HG02588 (cell line): ENCODE measurements around the gene SOBP.
"Not testable (repeated sequence)": the region's sequence is repeated elsewhere in the genome, so short reads cannot be mapped to it uniquely, and the experiment has no call there.

ENCODE experiments used
- ATAC-seq: cut with Tn5 transposase; IDR thresholded peaks from one replicate; pipeline ENCODE4 v1.9.1; 2021; ENCODE audit warnings: mild to moderate bottlenecking, moderate library complexity; ENCODE audit not compliant: unreplicated experiment

The SOBP gene

DNA sequence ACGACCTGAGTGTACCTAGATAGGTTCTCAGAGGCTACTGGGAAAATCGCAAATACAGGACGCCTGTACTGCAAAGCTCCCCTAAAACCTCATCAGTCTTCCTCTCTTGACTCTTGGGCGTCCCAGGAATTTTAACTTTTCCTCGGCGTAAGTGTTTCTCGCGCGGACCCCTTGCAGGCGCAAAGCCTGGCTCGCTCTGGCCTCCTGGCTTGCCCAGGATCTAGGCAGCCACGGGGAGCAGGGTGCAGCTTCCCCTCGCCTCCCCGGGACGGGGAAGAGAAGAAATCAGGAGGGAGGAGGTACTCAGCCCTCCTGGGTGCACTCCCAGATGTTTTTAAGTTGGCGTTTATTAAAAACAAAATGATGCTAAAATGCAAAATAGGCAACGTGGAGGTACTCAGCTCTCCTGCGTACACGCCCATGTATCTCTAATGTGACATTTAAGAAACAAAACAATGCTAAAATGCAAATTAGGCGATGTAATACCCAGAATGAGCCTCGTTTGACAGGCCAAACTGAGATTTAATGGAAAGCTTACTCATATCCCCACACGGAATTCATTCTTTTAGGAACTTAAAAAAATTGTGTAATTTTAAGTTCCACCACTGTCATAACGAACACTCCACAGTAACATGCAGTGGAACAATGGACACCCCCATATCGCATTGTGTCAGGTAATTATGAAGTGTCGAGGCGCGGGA, 1.6 kb upstream of the SOBP start:
- no peak for ATAC-seq

DNA sequence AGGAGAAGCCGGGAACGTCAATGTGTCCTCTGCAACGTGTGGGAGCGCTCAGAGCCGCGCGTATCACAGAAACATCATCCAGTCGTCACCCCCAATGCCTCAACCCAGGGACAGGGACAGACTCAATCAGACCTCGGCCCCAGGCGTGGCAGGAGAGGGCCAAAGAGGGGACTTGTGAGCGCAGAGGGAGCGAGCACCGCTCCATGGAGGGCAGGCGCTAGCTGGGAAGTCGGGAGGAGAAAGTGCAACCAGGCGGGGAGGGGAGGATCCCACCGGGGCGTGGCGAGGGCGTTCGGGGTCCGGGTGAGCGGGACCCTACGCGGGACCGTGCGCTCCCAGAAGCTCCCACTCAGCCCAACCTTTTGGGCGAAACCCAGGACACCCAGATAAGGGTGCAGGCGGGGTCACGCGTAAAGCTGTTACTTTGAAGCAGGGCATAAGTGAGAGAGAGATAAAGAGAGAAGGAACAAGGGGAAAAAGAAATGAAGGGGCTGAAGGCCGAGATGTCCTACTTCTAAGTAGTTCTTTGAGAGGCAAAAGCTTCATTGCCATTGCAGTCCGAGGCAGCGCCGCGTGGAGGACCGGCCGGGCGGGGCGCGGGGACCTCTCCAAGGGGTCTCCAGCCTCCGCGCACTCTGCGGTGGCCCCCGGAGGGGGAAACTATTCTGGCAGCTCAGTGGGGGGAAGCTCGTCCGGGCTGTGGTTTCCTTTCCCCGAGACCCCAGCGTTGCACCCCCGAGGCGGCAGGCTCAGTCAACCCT, 862 bp upstream of the SOBP start:
- ATAC-seq = no peak

DNA sequence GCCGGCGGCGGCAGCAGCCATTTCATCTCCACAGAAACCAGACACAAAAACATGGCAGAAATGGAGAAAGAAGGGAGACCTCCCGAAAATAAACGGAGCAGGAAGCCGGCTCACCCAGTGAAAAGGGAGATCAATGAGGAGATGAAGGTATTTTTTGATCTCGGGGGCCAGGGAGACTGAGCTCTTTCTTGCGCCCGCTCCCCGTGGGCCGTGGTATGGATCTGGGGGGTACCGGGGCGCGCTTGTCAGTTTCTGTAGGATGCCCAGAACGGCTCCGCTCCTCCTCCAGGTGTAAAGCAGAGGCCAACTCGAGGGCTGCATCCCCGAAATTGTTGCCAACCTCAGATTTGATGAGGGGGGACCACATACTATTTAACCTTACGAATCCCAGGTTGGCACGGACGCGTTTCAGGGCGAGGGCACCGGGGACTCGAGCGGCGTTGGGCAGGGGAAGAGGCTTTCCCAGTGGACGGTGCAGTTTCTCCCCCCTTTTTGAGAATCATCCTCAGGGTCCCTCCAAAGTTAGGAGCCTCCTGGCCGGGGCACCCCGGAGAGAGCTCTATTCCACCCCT, 735 bp downstream of the SOBP start:
- ATAC-seq = no peak

GRCh38 chr6:107491138-107491609, 1.3 kb downstream of the SOBP start:
- no peak for ATAC-seq

DNA sequence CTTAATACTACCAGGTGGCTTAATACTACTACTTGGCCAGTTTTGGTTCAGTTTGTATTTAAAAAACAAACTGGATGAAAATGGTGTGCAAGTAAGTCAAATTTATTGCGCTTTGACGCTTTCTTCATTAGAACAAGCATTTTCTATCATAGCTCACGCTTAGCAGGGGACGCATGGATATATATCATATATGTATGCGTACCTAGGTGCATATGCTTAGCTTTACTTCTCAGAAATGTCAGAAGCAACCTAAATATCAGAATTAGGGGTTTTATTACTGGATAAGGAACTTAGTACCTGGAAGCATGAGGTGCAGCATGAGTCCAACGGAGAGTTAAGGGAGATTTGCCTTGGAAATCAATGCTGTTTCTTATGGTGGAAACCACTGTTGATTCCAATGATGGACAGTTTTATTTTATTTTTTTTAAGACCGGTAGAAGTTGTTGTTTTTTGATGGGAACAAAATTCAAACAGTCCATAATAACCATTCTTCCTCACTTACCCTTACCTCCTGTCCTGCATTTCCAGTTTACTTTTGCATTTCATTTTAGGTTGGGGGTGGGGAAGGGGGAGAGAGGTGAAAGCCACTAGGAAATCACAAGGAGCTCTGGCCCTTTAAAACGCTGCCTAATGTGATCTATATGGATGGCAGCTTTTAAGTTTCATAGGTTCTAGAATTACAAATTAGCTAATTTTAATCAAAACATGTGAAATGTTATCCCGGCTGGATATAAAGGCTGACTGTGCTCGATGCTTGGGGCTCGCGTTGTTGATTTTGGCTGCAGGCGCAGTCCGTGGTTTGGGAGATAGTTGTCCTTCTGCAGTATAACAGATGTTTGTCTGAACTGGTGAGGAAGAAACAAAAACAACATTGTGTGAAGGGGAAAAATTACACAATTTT, 2.1 kb downstream of the SOBP start:
- no peak for ATAC-seq

- no peak for ATAC-seq
Observed at GRCh38 chr6:107493158-107494057, 3.5 kb downstream of the SOBP start.

DNA sequence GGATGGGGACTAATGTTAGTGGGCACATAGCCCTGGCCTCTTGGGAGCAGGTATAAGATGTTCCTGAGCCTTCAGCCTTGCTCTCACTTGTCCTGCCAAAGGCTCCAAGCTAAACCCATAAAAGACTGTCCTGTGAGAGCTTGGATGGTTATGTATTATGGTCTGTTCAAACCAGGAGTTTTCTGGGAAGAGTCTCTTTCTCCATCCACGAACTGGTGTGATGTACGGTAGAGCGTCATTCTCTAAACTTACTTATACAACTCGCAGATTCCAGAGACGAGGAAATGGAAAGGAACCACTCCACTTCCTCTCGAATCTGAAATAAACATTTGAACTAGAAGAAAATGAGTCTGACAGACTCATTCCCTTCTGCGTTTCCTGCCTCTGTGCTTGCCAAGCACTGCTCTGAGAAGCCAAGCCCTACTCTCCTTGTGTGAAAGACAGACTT, 5.3 kb downstream of the SOBP start:
- no peak for ATAC-seq

- ATAC-seq = no peak
Observed at GRCh38 chr6:107495971-107496370, 6.1 kb downstream of the SOBP start.

- no peak for ATAC-seq
Observed at GRCh38 chr6:107496892-107497684, 7.2 kb downstream of the SOBP start.

DNA sequence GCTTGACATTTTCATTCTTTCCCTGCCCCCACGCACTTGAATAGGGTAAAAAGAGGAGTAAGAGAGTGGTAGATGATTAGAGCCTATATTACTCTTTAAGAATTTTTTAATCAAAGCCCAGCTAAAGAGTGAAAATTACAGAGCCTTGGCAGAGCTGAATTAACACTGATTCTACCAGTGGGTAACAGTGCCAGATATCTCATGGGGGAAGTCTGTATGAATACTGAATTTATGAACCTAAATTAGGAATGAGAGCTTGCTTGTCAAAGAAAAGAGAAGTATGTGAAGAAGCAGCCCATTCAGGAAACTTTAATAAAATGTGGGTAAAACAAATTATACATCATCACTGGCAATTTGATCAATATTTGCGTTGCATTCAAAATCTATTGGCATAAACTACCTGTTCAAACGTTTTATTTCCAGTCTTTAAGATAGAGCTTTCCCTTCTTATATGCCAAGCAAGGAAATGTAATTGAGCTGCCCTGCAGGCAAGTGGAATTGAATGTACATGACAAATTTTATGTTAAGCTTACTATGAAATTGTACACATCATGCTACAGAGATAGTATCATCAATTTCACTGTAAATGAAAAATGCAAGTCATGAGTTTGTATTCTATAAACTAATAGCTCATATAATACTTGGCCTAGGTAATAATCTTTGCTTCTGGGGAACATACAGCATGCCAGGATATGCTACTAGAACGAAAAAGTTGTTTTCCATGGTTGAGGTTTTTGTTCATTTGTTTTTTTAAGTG, 14.5 kb downstream of the SOBP start:
- no peak for ATAC-seq

DNA sequence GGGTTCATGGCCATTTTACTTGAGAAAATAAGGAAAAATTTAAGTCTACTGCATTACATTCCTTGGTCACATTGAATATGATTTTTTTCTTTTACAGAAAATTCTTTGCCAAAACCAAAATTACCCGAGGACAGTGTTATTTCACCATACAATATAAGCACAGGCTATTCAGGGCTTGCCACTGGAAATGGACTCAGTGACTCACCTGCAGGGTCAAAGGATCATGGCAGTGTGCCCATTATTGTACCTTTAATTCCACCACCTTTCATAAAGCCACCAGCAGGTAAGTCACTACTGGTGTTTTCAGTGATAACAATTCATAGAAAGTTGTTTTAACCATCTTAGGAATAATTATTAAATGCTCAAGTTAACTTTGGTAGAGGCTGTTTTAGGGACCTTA, 16.2 kb downstream of the SOBP start:
- no peak for ATAC-seq

GRCh38 chr6:107509506-107509905, 19.6 kb downstream of the SOBP start:
- ATAC-seq = no peak

DNA sequence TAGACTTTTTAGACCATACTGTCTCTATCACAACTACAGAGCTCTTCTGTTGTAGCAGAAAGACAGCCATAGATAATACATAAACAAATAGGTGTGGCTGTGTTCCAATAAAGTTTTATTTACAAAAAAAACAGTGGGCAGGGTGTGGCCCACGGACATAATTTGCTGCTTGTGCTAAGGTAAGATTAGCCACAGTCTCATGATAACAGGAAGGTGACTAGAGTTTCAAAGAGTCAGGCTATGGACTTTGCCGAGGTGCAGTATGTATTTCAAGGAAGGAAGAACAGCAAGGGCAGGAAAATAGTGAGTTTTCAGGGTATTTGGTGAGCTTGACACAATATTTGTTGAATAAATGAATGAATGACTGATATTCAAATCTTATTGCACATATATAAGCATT, 20.2 kb downstream of the SOBP start:
- ATAC-seq = no peak

- ATAC-seq = no peak
Observed at GRCh38 chr6:107511511-107511993, 21.6 kb downstream of the SOBP start.

GRCh38 chr6:107513214-107513613, 23.3 kb downstream of the SOBP start:
- ATAC-seq = no peak

- no peak for ATAC-seq
Observed at GRCh38 chr6:107515955-107516354, 26.0 kb downstream of the SOBP start.

GRCh38 chr6:107517274-107517673, 27.4 kb downstream of the SOBP start:
- no peak for ATAC-seq

GRCh38 chr6:107519224-107519623, 29.3 kb downstream of the SOBP start:
- not testable (repeated sequence) for ATAC-seq
